ENCODE data around the gene NCR3LG1. TPM values are rescaled to one million over a fixed set of nuclear protein-coding genes. Genes with fewer than 3 reads are reported as not detected.
A peak's percentile ranks its signal among the peaks of the same experiment; 100 is the strongest.
"Not testable (repeated sequence)": the region's sequence is repeated elsewhere in the genome, so short reads cannot be mapped to it uniquely, and the experiment has no call there.

Gene NCR3LG1
- polyA plus RNA-seq, 10 donors, result 0.23 to 0.53 (median 0.36) TPM

DNA sequence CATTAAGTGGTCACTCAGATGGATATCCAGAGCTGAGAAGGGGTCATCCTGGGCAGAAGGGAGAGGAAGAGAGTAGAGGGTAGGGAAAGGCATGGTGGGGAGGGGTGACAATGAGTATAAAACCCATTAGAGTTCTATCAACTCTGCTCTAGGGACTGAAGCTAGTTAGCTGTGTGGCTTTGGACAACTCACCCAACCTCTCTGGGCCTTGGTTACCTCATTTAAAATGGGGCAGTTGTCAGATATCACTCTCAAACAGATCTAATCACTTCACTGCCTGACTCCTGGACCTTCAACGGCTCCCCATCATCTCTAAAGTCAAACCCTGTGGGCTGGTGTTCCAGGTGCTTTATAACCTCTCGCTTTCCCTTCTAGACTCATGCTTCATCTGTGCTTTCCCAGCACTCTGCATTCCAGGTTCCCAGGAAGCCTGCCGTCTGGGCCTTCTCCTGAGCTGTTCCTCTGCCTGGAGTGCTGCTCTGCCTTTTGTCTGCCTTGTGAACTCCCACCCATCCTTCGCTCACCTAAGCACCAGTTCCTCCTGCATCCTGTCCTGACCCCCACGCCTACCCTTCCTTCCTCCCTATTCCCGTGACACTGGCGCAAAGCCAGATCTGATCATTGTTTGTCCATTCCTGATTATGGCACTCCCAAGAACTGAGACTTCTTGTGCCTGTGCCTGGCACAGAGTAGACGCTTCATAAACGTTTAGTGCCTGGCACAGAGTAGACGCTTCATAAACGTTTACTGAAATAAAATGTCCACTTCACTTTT, 59.2 kb downstream of the NCR3LG1 start:
- DNase-seq, result no peak

DNA sequence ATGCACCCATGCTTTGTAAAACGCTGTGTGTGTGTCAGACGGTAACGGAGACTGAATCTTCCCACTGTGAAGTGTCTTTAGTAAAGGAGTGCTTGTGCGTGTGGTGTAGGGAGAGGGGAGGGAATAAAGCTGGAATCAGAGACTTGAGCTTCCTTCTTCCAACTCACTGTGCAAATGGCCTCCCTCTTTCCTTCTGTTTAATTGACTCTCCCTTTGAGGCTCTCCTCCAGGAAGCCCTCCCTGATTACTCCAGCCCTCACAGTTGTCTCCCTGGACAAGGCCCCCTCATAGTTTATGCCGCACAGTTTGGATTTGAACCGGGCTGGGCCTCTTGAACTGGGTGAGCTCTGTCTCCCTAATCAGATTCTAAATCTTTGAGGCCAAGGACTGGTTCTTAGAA, 59.8 kb downstream of the NCR3LG1 start:
- DNase-seq, result no peak

DNA sequence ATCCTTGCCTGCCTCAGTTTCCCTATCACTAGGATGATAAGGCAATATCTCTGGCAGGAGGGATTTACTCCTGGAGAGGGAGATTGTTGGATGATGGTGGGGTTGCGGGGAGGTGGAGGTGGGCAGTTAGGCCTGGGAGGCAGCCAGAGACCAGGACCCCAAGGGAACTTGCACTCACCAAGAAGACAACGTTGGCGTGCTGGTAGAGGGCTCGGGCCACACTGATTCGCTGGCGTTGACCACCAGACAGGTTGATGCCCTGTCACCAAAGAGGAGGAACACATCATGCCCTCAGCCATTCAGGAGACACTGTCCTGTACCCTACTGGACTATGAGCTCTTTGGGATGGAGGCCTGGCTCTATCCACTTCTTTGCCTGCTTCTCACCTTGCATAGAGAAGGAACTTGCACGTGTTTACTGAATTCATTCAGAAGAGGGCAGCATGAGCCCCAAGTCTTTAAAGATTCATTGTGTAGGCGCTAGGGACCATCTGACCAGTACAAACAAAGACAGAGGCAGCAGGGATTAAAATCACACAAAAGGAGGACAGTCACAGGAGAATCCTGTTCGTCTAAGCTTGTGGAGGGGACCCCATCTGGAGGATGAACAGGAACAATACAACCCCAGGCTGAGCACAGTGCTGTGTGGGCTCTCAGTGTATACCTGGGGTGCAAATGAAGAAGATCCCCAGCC, 61.0 kb downstream of the NCR3LG1 start:
- DNase-seq, result no peak

DNA sequence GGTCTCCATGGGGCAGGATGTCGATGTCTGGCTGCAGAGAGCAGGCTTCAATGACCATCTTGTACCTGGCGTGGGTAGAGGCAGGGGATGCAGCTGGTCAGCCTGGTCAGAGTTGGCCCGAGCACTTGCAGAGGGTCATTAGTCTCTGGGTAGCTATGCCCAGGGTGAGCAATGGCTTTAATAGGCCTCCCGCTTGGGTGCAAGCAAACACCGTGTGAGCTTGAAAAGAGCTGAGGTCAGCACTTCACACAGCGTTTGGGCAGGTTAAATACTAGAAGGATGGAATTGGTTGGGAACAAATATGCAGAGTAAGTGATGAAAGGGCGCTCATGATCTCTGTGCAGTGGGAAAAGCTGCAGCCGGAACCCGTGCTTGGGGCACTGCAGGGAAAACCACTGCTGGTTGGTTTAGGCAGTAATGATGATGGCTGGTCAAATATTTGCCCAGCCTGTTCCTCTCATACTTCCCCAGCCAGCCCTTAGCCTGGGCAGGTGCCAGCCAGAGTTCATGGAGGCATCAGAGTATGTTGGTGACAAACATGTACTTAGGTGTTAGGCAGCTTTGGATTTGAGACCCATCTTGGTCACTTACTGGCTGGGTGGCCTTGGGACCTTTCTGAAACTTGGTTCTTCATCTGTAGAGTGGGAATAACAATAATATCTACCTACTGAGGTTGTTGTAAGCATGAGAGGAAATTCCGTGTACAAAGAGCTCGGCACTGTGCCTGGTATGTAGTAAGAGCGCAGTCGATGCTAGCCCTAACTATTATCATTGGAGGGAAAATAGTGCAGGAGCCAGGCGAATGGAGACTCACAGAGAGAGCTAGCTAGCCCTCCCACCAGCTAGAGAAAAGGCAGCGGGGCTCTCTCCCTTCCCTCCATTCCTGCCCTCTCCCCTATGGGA, 62.1 kb downstream of the NCR3LG1 start:
- DNase-seq, result no peak

DNA sequence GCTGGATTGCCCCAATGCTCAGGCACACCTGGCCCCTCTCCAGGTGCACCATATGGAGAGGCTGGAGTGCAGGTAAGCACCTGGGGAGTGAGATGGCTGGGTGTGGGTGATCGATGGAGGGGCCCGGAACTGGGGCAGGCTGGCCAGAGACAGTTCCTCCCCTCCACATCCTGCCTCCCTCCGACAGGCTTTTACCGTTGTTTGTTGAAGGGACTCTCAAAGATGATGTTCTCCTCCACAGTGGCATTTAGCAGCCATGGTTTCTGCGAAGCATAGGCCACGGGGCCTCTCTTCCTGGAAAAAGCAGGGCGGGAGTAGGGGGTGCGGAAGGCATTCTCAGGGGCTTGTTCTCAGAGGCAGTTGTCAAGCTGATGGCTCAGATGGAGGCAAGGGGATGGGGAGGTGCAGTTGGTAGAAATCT, 62.7 kb downstream of the NCR3LG1 start:
- DNase-seq, result no peak

DNA sequence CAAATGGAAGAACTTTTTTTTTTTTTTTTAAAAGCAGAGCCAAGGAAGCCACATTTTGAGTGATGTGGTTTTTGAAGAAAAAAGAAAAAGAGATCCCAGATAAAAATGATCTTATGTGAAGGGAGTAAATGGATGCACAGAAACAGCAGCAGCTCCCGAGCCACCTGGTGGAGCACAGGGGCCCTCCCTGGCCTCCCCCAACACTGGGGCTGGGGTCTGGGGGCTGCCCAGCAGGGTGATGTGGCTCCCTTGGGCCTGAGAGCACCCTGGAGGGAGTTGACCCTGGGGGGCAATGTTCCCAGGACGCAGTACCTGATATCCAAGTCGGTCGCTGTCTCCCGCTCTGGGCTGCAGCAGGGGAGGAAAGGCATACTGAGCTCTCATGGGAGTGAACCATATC, 63.4 kb downstream of the NCR3LG1 start:
- no peak for DNase-seq

DNA sequence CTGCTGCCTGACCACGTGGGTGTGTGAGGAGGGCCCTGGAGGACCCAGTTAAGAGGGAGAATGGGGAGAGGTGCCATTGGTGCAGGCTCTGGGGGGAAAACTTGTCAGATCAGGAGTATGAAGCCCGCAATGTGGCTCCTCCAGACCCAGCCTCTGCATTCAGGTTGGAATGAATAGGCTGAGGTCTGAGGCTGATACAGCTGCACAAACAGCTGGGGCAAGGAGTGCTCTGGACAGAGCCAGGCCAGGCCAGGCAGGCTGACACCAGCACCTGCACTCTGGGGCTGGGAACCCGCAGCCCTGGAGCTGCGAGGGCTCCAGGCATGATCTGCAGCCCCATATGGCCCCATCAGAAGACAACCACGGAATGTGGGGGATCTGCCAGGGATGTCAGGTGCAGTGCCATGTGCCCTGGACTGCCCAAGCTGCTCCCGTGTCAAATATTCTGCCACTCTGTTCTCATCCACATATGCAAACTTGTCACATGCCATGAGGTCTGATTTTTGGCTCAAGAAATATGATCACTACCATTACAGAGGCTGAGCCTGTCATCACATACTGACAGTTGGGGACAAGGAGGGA, 64.0 kb downstream of the NCR3LG1 start:
- DNase-seq, result peak; percentile 30 to 52 (median 46)

DNA sequence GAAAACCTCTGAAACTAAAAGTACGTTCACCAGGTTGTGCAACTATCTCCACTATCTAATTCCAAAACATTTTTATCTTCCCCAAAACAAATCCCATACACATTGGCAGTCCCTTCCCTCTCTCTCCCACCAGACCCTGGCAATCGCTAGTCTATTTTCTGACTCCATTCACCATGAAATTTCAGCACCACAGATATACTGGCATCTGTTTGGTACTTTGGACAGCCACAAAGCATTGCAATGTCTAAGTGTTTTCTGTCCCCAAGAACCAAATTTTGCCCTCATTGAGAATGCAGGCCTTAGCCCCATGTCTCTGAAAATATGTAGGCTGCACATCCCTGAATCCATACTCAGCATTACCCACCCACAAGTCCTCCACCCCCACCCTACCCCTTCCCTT, 64.9 kb downstream of the NCR3LG1 start:
- DNase-seq, result no peak

DNA sequence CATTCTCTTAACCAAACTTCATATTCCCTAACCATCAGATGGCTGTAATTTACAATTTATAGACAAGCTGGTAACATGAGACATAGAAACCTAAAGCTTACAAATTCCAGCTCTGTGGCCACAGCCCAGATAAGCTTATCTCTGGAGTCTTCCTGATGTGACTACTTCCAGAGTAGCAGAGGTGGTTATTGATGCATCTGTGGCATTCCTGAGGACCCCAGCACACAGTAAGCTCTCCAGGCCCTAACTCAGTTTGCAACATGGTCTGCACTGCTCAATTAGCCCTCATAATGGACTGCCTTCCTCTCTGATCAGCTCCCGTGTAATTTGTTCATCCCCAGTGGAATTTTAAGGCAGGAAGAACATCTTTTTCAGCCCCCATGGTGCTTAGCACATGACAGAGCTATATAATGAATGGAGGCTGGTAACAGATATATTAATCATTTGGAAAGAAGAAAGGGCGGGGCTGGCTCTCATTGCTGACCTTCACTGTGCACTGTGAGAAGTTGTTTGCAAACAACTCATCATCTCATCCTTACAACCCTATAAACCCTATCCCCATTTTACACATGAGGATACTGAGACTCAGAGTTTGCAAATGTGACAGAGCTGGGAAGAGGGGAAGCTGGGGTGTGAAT, 67.0 kb downstream of the NCR3LG1 start:
- no peak for DNase-seq

DNA sequence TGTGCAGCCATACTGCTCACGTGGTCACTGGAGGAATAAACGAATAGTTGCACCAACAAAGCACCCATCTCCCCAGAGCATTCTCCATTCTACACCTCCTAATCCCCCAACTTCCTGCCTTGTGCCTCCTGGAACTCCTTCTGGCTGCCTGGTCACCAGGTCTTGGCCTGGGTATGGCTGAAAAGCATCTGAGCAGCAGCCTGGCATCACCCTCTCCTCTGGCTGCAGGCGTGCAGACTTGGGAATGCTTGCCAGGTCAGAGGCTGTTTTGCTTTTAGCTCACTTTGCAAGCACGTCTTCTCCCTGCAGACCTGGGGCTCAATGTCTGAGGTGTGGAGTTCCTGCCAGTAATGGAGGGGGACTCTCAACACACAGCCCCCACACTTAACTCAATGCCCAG, 70.2 kb downstream of the NCR3LG1 start:
- no peak for DNase-seq

DNA sequence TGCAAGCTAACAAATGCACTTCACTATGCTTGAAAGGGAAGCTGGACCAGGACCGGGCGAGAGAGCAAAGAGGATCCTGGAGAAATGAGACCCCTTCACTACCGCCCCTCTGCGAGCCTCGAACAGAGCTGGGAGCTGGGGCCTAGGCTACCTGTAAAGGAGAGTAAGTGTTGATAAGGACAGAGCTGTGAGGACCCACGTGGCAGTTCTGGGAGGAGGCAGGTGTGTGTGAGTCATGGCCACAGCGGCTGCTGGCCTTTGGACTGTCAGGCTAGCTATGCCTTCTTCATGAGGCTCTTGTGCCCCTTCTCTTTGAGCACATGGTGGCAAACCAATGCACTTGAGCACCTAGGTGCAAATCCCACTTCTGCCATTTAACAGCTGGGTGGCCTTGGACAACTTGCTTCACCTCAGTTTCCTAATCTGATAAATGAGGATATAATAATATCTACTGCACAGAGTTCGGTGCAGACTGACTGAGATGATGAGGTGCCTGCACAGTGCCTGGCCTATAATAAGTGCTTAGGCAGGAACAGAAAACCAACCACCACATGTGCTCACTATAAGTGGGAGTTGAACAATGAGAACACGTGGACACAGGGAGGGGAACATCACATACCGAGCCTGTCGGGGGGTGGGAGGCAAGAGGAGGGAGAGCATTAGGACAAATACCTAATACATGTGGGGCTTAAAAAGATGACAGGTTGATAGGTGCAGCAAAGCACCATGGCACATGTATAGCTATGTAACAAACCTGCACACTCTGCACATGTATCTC, 72.1 kb downstream of the NCR3LG1 start:
- no peak for DNase-seq

DNA sequence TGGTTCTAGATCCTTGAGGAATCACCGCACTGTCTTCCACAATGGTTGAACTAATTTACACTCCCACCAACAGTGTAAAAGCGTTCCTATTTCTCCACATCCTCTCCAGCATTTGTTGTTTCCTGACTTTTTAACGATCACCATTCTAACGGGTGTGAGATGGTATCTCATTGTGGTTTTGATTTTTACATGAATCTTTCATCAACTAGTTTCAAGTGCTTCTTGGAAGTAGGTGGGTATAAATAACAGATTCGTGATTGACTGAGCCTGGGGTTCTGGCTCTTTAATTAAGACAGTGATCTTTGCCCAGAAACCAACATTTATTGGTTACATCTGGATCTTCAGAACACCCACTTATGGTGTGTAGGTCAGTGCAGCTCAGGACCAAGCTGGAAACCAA, 74.6 kb downstream of the NCR3LG1 start:
- not testable (repeated sequence) for DNase-seq

Other genes starting within 250 kb of the NCR3LG1 start
- 10 to 100 TPM; 12.9 to 24.8 (median 20.2) TPM for gene PIK3C2A, start 143.8 kb upstream of the NCR3LG1 start, polyA plus RNA-seq (ENCODE audit: insufficient read length in 10 of 10)
- 10 to 100 TPM; 49.9 to 78.6 (median 56.3) TPM for gene NUCB2, start 75.1 kb upstream of the NCR3LG1 start, polyA plus RNA-seq (ENCODE audit: insufficient read length in 10 of 10)
- gene KCNJ11, start 36.9 kb downstream of the NCR3LG1 start, polyA plus RNA-seq (ENCODE audit: insufficient read length in 10 of 10), result 10 to 100 TPM in 9 of 10 donors, 1 to 10 TPM in 1; 8.3 to 21.7 (median 13.6) TPM
- gene ABCC8, start 125.0 kb downstream of the NCR3LG1 start, polyA plus RNA-seq (ENCODE audit: insufficient read length in 10 of 10), result 1 to 10 TPM; 1.7 to 4.8 (median 2.4) TPM
- 1 to 10 TPM in 1 of 10 donors, under 1 TPM in 6, not detected in 3; 0.10 to 2.0 (median 0.39) TPM for gene USH1C, start 192.6 kb downstream of the NCR3LG1 start, polyA plus RNA-seq (ENCODE audit: insufficient read length in 10 of 10)
- under 1 TPM in 7 of 10 donors, not detected in 3; 0.03 to 0.06 (median 0.03) TPM for gene OTOG, start 195.5 kb downstream of the NCR3LG1 start, polyA plus RNA-seq (ENCODE audit: insufficient read length in 10 of 10)

Data from muscle of back (tissue), 11 donors.